Measurements from ENCODE around the gene SUB1. TPM values are rescaled to one million over a fixed set of nuclear protein-coding genes. Genes with fewer than 3 reads are reported as not detected.
"Not testable (repeated sequence)": the region's sequence is repeated elsewhere in the genome, so short reads cannot be mapped to it uniquely, and the experiment has no call there.

Gene SUB1
- total RNA-seq, 5 donors from 2014 or later (not counting 1 experiment from before 2014, with no cell fraction given) = 178 to 339 (median 203) TPM

- Mint-ChIP-seq H3K4me1 (no peaks in the 10 kb centered on the region), H3K27ac (no peak overlapping the region), H3K9me3 (no peaks in the 10 kb centered on the region), H3K36me3 (no peaks in the 10 kb centered on the region), H3K27me3 (no peaks in the 10 kb centered on the region), H3K4me3 (no peak overlapping the region)
- Histone ChIP-seq H3K4me3 (ENCODE audit: control insufficient read depth in 1 of 2, extremely low read depth in 1 of 2, low read length in 1 of 2) (no peak overlapping the region), H3K4me1 (ENCODE audit: control insufficient read depth in 1 of 2, extremely low read depth in 1 of 2, insufficient read depth in 2 of 2, low read length in 2 of 2) (no peaks in the 10 kb centered on the region), H3K36me3 (ENCODE audit: control insufficient read depth in 2 of 2, extremely low read depth in 1 of 2, insufficient read depth in 1 of 2, low read length in 1 of 2) (no peaks in the 10 kb centered on the region), H3K27ac (ENCODE audit: low read length) (no peak overlapping the region), H3K9me3 (no peaks in the 10 kb centered on the region), H3K27me3 (replicated peaks in 1 of 2; ENCODE audit: control insufficient read depth in 2 of 2, extremely low read depth in 1 of 2, insufficient read depth in 2 of 2, low read length in 1 of 2) (peaks cover 0 to 4% of the 10 kb centered on the region in 2 experiments)
- DNase-seq (no peak), ATAC-seq (replicated peaks in 1 of 4) (no peak)
- CTCF ChIA-PET = no interaction called here
- WGBS (ENCODE audit: insufficient coverage) = 93% methylated on average over 4 of the region's 5 CpGs
- POLR2A ChIA-PET = no interaction called here
Observed at GRCh38 chr5:32625547-32625946, 40.2 kb downstream of the SUB1 start.

- ChIA-PET CTCF (no interaction called here), POLR2A (no interaction called here)
- 95% methylated on average over 4 of the region's 5 CpGs for WGBS (ENCODE audit: insufficient coverage)
- no peak overlapping the region for H3K4me3 ChIP-seq (ENCODE audit: control insufficient read depth in 1 of 2, extremely low read depth in 1 of 2, low read length in 1 of 2)
- no peaks in the 10 kb centered on the region for H3K9me3 Mint-ChIP-seq
- DNase-seq (no peak), ATAC-seq (replicated peaks in 1 of 4) (no peak)
- no peaks in the 10 kb centered on the region for H3K9me3 ChIP-seq
- H3K4me3 Mint-ChIP-seq = no peak overlapping the region
- H3K27ac Mint-ChIP-seq = no peak overlapping the region
- H3K4me1 ChIP-seq (ENCODE audit: control insufficient read depth in 1 of 2, extremely low read depth in 1 of 2, insufficient read depth in 2 of 2, low read length in 2 of 2) = no peaks in the 10 kb centered on the region
- H3K27ac ChIP-seq (ENCODE audit: low read length) = no peak overlapping the region
- H3K36me3 ChIP-seq (ENCODE audit: control insufficient read depth in 2 of 2, extremely low read depth in 1 of 2, insufficient read depth in 1 of 2, low read length in 1 of 2) = no peaks in the 10 kb centered on the region
- peaks cover 0 to 4% of the 10 kb centered on the region in 2 experiments for H3K27me3 ChIP-seq (replicated peaks in 1 of 2; ENCODE audit: control insufficient read depth in 2 of 2, extremely low read depth in 1 of 2, insufficient read depth in 2 of 2, low read length in 1 of 2)
- H3K36me3 Mint-ChIP-seq = no peaks in the 10 kb centered on the region
- H3K27me3 Mint-ChIP-seq = no peaks in the 10 kb centered on the region
- H3K4me1 Mint-ChIP-seq = no peaks in the 10 kb centered on the region
Observed at GRCh38 chr5:32627219-32627870, 42.0 kb downstream of the SUB1 start.

- no peaks in the 10 kb centered on the region for H3K9me3 ChIP-seq
- WGBS (ENCODE audit: insufficient coverage) = 90% methylated on average over 4 of the region's 8 CpGs
- H3K4me3 Mint-ChIP-seq = no peak overlapping the region
- no peaks in the 10 kb centered on the region for H3K36me3 Mint-ChIP-seq
- ATAC-seq (replicated peaks in 1 of 4) = no peak
- H3K27ac Mint-ChIP-seq = no peak overlapping the region
- H3K4me1 ChIP-seq (ENCODE audit: control insufficient read depth in 1 of 2, extremely low read depth in 1 of 2, insufficient read depth in 2 of 2, low read length in 2 of 2) = no peaks in the 10 kb centered on the region
- no peaks in the 10 kb centered on the region for H3K27me3 Mint-ChIP-seq
- H3K27me3 ChIP-seq (replicated peaks in 1 of 2; ENCODE audit: control insufficient read depth in 2 of 2, extremely low read depth in 1 of 2, insufficient read depth in 2 of 2, low read length in 1 of 2) = peaks cover 0 to 2% of the 10 kb centered on the region in 2 experiments
- H3K4me3 ChIP-seq (ENCODE audit: control insufficient read depth in 1 of 2, extremely low read depth in 1 of 2, low read length in 1 of 2) = no peak overlapping the region
- H3K9me3 Mint-ChIP-seq = no peaks in the 10 kb centered on the region
- ChIA-PET CTCF (no interaction called here), POLR2A (no interaction called here)
- no peaks in the 10 kb centered on the region for H3K36me3 ChIP-seq (ENCODE audit: control insufficient read depth in 2 of 2, extremely low read depth in 1 of 2, insufficient read depth in 1 of 2, low read length in 1 of 2)
- H3K4me1 Mint-ChIP-seq = no peaks in the 10 kb centered on the region
- no peak overlapping the region for H3K27ac ChIP-seq (ENCODE audit: low read length)
- DNase-seq = no peak
Observed at GRCh38 chr5:32628049-32628844, 42.9 kb downstream of the SUB1 start.

GRCh38 chr5:32630867-32631491 lies 45.6 kb downstream of the SUB1 start:
- Mint-ChIP-seq H3K27me3 (no peaks in the 10 kb centered on the region), H3K4me1 (no peaks in the 10 kb centered on the region), H3K27ac (no peak overlapping the region), H3K4me3 (no peak overlapping the region), H3K9me3 (no peaks in the 10 kb centered on the region), H3K36me3 (no peaks in the 10 kb centered on the region)
- no peaks in the 10 kb centered on the region for H3K27me3 ChIP-seq (replicated peaks in 1 of 2; ENCODE audit: control insufficient read depth in 2 of 2, extremely low read depth in 1 of 2, insufficient read depth in 2 of 2, low read length in 1 of 2)
- ChIA-PET POLR2A (no interaction called here), CTCF (interaction anchor here in 1 of 2 donors (0.5 kb wide), 1 partner anchor 17 kb away, joined by 3 read pairs; no protein-coding TSS in a partner anchor)
- H3K4me1 ChIP-seq (ENCODE audit: control insufficient read depth in 1 of 2, extremely low read depth in 1 of 2, insufficient read depth in 2 of 2, low read length in 2 of 2) = no peaks in the 10 kb centered on the region
- no peaks in the 10 kb centered on the region for H3K36me3 ChIP-seq (ENCODE audit: control insufficient read depth in 2 of 2, extremely low read depth in 1 of 2, insufficient read depth in 1 of 2, low read length in 1 of 2)
- 80% methylated on average over 5 of the region's 5 CpGs for whole genome bisulfite sequencing (ENCODE audit: insufficient coverage)
- no peak overlapping the region for H3K4me3 ChIP-seq (ENCODE audit: control insufficient read depth in 1 of 2, extremely low read depth in 1 of 2, low read length in 1 of 2)
- H3K27ac ChIP-seq (ENCODE audit: low read length) = no peak overlapping the region
- H3K9me3 ChIP-seq = no peaks in the 10 kb centered on the region
- ATAC-seq (replicated peaks in 1 of 4) (no peak), DNase-seq (no peak)

GRCh38 chr5:32633017-32633416 lies 47.7 kb downstream of the SUB1 start:
- H3K4me3 Mint-ChIP-seq; H3K4me1 Mint-ChIP-seq; H3K36me3 Mint-ChIP-seq; DNase-seq; H3K36me3 ChIP-seq (ENCODE audit: control insufficient read depth in 2 of 2, extremely low read depth in 1 of 2, insufficient read depth in 1 of 2, low read length in 1 of 2); H3K9me3 Mint-ChIP-seq; H3K27me3 ChIP-seq (replicated peaks in 1 of 2; ENCODE audit: control insufficient read depth in 2 of 2, extremely low read depth in 1 of 2, insufficient read depth in 2 of 2, low read length in 1 of 2); H3K4me1 ChIP-seq (ENCODE audit: control insufficient read depth in 1 of 2, extremely low read depth in 1 of 2, insufficient read depth in 2 of 2, low read length in 2 of 2); ATAC-seq (replicated peaks in 1 of 4); H3K4me3 ChIP-seq (ENCODE audit: control insufficient read depth in 1 of 2, extremely low read depth in 1 of 2, low read length in 1 of 2); H3K27ac Mint-ChIP-seq; H3K9me3 ChIP-seq; H3K27ac ChIP-seq (ENCODE audit: low read length); H3K27me3 Mint-ChIP-seq: not testable (repeated sequence)
- CTCF ChIA-PET = interaction anchor here in 1 of 2 donors (0.6 kb wide), 3 partner anchors 99 to 1846 kb away, joined by 3 to 6 read pairs (median 4); no protein-coding TSS in a partner anchor
- POLR2A ChIA-PET = interaction anchor here in 1 of 2 donors (0.7 kb wide), 1 partner anchor 820 kb away, joined by 3 read pairs; no protein-coding TSS in a partner anchor
- 94% methylated on average over 3 of the region's 8 CpGs for WGBS (ENCODE audit: insufficient coverage)

- Histone ChIP-seq H3K4me3 (ENCODE audit: control insufficient read depth in 1 of 2, extremely low read depth in 1 of 2, low read length in 1 of 2) (no peak overlapping the region), H3K27me3 (replicated peaks in 1 of 2; ENCODE audit: control insufficient read depth in 2 of 2, extremely low read depth in 1 of 2, insufficient read depth in 2 of 2, low read length in 1 of 2) (no peaks in the 10 kb centered on the region), H3K4me1 (ENCODE audit: control insufficient read depth in 1 of 2, extremely low read depth in 1 of 2, insufficient read depth in 2 of 2, low read length in 2 of 2) (no peaks in the 10 kb centered on the region), H3K9me3 (no peaks in the 10 kb centered on the region), H3K36me3 (ENCODE audit: control insufficient read depth in 2 of 2, extremely low read depth in 1 of 2, insufficient read depth in 1 of 2, low read length in 1 of 2) (no peaks in the 10 kb centered on the region), H3K27ac (ENCODE audit: low read length) (no peak overlapping the region)
- Mint-ChIP-seq H3K9me3 (no peaks in the 10 kb centered on the region), H3K4me1 (peaks cover 0 to 5% (median 3%) of the 10 kb centered on the region in 3 donors), H3K27me3 (peaks cover 0 to 1% of the 10 kb centered on the region in 2 donors), H3K36me3 (no peaks in the 10 kb centered on the region), H3K27ac (no peak overlapping the region), H3K4me3 (no peak overlapping the region)
- WGBS (ENCODE audit: insufficient coverage) = 96% methylated on average over 8 of the region's 9 CpGs
- ChIA-PET CTCF (no interaction called here), POLR2A (no interaction called here)
- no peak for DNase-seq
- ATAC-seq (replicated peaks in 1 of 4) = no peak
Observed at GRCh38 chr5:32638309-32638708, 53.0 kb downstream of the SUB1 start.
